Psoas muscle (tissue), 8 donors: ENCODE data around the gene ADCK2. TPM values are rescaled to one million over a fixed set of nuclear protein-coding genes. Genes with fewer than 3 reads are reported as not detected.

Experiments
- ATAC-seq, 4 donors: fragments of 200-7000 bp; cut with Tn5 transposase; one replicate each; pipeline ENCODE4 v1.9.1; 2020; ENCODE audit warnings: moderate library complexity in 3 of 4, mild to moderate bottlenecking in 2 of 4
- DNase-seq, 2 donors: peaks; one replicate each; pipeline ENCODE4 v3.0.0-alpha.2; 2020
- H3K27ac ChIP-seq: fragments of 200-600 bp; one replicate; pipeline ENCODE4 v1.8.0; 2022
- H3K27me3 ChIP-seq, 3 donors: fragments of 200-600 bp in 1 of 3; one replicate each; pipeline versions ENCODE4 v1.6.1 to v1.8.0; 2013 to 2022; ENCODE audit warnings: low read length in 2 of 3, mild to moderate bottlenecking in 2 of 3, moderate library complexity in 1 of 3; ENCODE audit not compliant: insufficient read depth in 3 of 3
- H3K36me3 ChIP-seq, 2 donors: fragments of 200-600 bp in 1 of 2; one replicate each; pipeline versions ENCODE4 v1.6.1 to v1.8.0; 2013 to 2022; ENCODE audit warnings: low read depth in 1 of 2, mild to moderate bottlenecking in 1 of 2, moderate library complexity in 1 of 2; ENCODE audit not compliant: insufficient read depth in 1 of 2
- H3K4me1 ChIP-seq: fragments of 200-600 bp; one replicate; pipeline ENCODE4 v1.8.0; 2022
- H3K4me3 ChIP-seq: fragments of 200-600 bp; one replicate; pipeline ENCODE4 v1.8.0; 2022; ENCODE audit warnings: mild to moderate bottlenecking
- H3K9me3 ChIP-seq: fragments of 200-600 bp; one replicate; pipeline ENCODE4 v1.8.0; 2022
- CTCF ChIP-seq: fragments of 200-600 bp; IDR thresholded peaks from one replicate; pipeline ENCODE4 v1.8.0; 2022; ENCODE audit warnings: antibody characterized with exemption
- WGBS, 3 donors: extraction: QIAGEN DNeasy Blood & Tissue Kit; methylation state at CpG; one replicate each; pipeline versions ENCODE4 v1.1.6 to v1.1.7; 2013; 5-methylcytosine and 5-hydroxymethylcytosine counted together
- intact Hi-C, 2 donors: fragments of 100-400 bp; cut with DNase I; formaldehyde crosslinking; loops; one replicate each; pipeline versions ENCODE4 v1.11.0 to v1.14.2; 2022
- polyA plus RNA-seq, 3 donors: library from polyadenylated mRNA; stranded (reverse); fragments of 200-250 nt; gene quantifications; one replicate each; pipeline ENCODE4 v1.2.3, GENCODE V29; 2013
- total RNA-seq, 4 donors: library from RNA; stranded (reverse); fragmentation: NEBNext Ultra II Directional in 2 of 4; extraction: Animal tissue kit (Norgen Biotek cat#: 25700) in 2 of 4; gene quantifications; one replicate each; pipeline versions ENCODE4 v1.2.1 to v1.2.4, GENCODE V29; 2021 to 2023
- donor health status: healthy with polysubstance abuse.
- donor health status: DM: no; HTN: no; CAD: no; lungs with moderate emphysema.
- donor health status: Bipolar disorder and iron deficiency.
- donor health status: healthy.
- donor health status: DM: yes; HTN: yes; CAD: no.
- donor health status: DM: no; HTN: no; CAD: no.
- donor health status: DM: no; HTN: no; CAD: no.
- donor health status: DM: yes; HTN: yes; CAD: no.

ADCK2 gene
- total and polyA plus RNA-seq, 7 donors, result 10.7 to 26.4 (median 13.5) TPM

DNA sequence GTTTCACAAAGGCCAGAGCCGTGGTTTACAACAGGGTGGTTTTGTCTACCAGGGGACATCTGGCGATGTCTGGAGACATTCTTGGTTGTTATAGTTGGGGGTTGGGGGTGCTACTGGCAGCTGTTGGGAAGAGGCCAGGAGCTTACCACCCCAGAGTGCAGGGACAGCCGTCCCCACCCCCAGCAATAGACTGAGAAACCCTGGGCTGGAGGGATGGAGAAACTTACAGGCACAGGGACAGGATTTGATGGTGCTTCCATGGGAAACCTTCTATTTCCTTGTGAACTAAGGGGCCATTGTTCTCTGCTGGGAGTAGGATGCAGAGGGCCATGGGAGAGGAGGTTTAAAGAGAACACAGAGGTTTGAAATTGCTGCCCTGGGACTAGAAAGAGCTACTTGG, 10.9 kb downstream of the ADCK2 start:
- no peaks in the 10 kb centered on the region for H3K27me3 ChIP-seq
- intact Hi-C loops, result no loop called here
- H3K4me3 ChIP-seq, result no peak overlapping the region
- H3K27ac ChIP-seq, result no peak overlapping the region
- H3K9me3 ChIP-seq, result no peaks in the 10 kb centered on the region
- DNase-seq, result no peak
- no peaks in the 10 kb centered on the region for H3K4me1 ChIP-seq
- 75 to 90% (median 79%) methylated on average over 3 of the region's 3 CpGs for WGBS, 3 donors
- TF ChIP-seq CTCF, result no peak
- no peak for ATAC-seq
- peaks cover 0 to 65% of the 10 kb centered on the region in 2 donors for H3K36me3 ChIP-seq

DNA sequence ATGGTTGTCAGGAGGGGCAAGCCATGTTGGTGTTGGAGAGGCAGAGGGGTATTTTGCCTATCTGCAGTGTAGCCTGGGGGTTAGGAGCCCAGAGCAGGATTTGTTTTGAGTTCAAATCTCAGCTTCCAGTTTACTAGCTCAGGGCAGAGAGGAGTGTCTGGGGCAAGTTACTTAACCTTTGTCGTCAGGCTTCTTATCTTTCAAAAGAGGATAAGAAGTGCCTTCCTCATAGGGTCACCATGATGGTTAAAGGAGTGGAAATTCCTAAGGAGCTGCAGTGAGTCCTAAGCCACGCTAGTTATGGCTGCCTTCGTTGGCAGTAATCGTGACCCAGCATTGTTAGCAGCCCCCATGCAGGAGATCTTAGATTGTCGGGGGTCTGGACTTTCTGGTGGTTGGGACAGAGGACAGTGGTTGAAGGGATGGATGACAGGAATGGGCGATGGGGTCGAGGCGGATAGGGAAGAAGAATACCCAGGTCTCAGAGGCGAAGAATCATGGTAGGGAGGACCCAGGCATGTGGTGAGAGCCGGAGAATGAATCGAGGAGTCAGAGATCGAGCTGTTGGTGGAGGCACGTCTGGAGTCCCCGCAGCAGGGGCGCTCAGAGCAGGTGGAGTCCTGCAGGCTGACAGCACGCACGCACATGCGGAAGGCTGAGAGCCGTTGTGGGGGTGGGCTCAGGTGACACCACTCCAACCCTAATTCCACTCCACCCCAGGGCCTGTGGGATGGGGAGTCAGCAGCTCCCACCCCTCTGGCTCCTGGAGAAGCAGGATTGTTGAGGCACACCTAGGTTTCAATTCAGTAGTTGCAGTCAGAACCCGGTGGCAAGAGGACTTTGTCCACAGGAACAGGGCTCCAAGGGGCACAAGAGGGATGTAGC, 11.6 kb downstream of the ADCK2 start:
- 91 to 96% (median 92%) methylated on average over 19 to 20 of the region's 20 CpGs for WGBS, 3 donors
- no peak for TF ChIP-seq CTCF
- DNase-seq, result no peak
- Histone ChIP-seq H3K36me3 (peaks cover 0 to 62% of the 10 kb centered on the region in 2 donors), H3K27me3 (no peaks in the 10 kb centered on the region), H3K9me3 (no peaks in the 10 kb centered on the region), H3K4me3 (no peak overlapping the region), H3K27ac (no peak overlapping the region), H3K4me1 (no peaks in the 10 kb centered on the region)
- no peak for ATAC-seq
- intact Hi-C loops, result no loop called here

DNA sequence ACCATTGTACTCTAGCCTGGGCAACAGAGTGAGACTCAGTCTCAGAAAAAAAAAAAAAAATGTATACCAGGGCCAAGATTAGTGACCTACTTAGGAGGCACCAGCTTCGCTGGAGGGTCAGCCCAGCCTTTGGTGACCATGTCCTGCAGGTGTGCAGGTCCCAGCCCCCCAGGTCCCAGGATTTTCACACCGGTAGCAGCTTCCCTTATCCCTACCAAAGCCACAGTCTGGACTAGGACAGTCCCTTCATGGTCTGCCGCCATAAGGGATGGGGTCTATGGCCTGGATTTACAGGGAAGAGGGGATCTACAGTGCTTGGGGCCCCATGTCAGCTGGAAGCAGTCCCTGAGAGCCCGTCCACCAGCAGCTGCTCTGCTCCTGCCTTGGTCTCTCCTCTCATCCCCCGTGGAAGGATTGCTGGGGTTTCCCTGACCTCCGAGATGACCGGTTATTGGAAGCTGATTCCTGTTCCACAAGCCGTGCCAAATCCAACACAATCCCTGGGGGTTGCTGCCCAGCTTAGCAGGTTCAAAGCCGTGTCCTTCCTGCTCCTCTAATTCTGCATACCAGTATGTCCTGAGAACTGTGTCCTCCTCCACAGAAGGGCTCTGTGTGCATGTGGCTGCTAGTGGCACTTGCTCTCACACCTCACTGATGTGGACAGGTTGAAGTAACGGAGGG, 12.8 kb downstream of the ADCK2 start:
- intact Hi-C loops, result no loop called here

GRCh38 chr7:140686921-140687320, 14.2 kb downstream of the ADCK2 start:
- whole genome bisulfite sequencing, 3 donors, result 96% methylated on average over 11 of the region's 11 CpGs
- H3K27ac ChIP-seq, result no peak overlapping the region
- DNase-seq, result no peak
- H3K4me1 ChIP-seq, result no peaks in the 10 kb centered on the region
- no peak overlapping the region for H3K4me3 ChIP-seq
- H3K9me3 ChIP-seq, result no peaks in the 10 kb centered on the region
- no peaks in the 10 kb centered on the region for H3K27me3 ChIP-seq
- peaks cover 0 to 54% of the 10 kb centered on the region in 2 donors for H3K36me3 ChIP-seq
- no peak for ATAC-seq
- intact Hi-C loops, result no loop called here
- TF ChIP-seq CTCF, result no peak

More for the DNA sequence above, 12.8 kb downstream of the ADCK2 start:
- no peaks in the 10 kb centered on the region for H3K9me3 ChIP-seq
- DNase-seq, result no peak
- no peaks in the 10 kb centered on the region for H3K27me3 ChIP-seq
- no peaks in the 10 kb centered on the region for H3K4me1 ChIP-seq
- WGBS, 3 donors, result 37 to 44% (median 38%) methylated on average over 10 of the region's 10 CpGs
- no peak for ATAC-seq
- no peak overlapping the region for H3K4me3 ChIP-seq
- peaks cover 0 to 60% of the 10 kb centered on the region in 2 donors for H3K36me3 ChIP-seq
- no peak overlapping the region for H3K27ac ChIP-seq
- TF ChIP-seq CTCF, result no peak
